Stimulated activated CD8-positive, alpha-beta memory T cell treated with anti-CD3 and anti-CD28 coated beads, Interleukin-15, amount 100 ng/mL, for 48 hours (primary cell): Measurements from ENCODE around the gene NYNRIN.
"Not testable (repeated sequence)": the region's sequence is repeated elsewhere in the genome, so short reads cannot be mapped to it uniquely, and the experiment has no call there.

Experiments
- DNase-seq, 2 donors: peaks; one replicate each; pipeline ENCODE4 v3.0.0-alpha.2; 2020; ENCODE audit warnings: low read depth in 2 of 2

The NYNRIN gene

DNA sequence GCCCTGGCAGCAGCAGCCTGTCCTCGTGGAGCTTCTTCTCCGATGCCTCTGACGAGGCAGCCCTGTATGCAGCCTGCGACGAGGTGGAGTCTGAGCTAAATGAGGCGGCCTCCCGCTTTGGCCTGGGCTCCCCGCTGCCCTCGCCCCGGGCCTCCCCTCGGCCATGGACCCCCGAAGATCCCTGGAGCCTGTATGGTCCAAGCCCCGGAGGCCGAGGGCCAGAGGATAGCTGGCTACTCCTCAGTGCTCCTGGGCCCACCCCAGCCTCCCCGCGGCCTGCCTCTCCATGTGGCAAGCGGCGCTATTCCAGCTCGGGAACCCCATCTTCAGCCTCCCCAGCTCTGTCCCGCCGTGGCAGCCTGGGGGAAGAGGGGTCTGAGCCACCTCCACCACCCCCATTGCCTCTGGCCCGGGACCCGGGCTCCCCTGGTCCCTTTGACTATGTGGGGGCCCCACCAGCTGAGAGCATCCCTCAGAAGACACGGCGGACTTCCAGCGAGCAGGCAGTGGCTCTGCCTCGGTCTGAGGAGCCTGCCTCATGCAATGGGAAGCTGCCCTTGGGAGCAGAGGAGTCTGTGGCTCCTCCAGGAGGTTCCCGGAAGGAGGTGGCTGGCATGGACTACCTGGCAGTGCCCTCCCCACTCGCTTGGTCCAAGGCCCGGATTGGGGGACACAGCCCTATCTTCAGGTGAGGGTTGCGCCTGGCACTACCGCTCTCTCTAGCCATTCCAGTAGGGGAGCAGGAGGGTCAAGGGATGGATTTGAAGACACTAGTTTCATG is 28.7 kb upstream of the NYNRIN start:
- DNase-seq: no peak

DNA sequence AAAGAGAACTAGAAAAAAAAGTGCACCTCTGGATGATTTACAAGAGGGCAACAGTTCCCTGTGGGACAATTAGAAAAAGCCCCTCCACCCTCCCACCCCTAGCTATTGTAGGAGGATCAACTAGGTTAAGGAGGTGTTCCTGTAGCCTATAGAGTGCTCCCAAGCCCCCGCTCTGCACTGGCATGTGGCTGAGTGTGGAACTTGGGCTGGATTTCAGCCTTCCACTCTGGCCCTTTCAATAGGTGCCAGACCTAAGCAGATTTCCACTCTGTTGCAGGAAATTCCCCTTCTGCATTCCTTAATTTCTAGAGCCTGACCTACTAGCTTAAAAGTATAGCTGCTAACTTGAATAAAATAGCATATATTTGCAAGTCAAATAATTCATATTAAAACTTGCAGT is 28.1 kb upstream of the NYNRIN start:
- no peak for DNase-seq

DNA sequence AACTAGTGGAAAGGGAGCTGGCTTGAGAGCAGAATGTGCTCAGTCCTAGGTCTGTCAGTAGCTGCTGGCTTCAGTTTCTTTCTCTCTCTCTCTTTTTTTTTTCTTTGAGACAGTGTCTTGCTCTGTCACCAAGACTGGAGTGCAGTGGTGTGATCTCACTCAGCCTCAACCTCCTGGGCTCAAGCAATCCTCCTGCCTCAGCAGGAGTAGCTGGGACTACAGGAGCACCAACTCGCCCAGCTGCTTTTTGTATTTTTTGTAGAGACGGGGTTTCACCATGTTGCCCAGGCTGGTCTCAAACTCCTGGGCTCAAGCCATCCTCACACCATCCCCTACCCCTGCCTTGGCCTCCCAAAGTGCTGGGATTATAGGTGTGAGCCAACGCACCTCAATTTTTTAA is 27.2 kb upstream of the NYNRIN start:
- DNase-seq: not testable (repeated sequence)

DNA sequence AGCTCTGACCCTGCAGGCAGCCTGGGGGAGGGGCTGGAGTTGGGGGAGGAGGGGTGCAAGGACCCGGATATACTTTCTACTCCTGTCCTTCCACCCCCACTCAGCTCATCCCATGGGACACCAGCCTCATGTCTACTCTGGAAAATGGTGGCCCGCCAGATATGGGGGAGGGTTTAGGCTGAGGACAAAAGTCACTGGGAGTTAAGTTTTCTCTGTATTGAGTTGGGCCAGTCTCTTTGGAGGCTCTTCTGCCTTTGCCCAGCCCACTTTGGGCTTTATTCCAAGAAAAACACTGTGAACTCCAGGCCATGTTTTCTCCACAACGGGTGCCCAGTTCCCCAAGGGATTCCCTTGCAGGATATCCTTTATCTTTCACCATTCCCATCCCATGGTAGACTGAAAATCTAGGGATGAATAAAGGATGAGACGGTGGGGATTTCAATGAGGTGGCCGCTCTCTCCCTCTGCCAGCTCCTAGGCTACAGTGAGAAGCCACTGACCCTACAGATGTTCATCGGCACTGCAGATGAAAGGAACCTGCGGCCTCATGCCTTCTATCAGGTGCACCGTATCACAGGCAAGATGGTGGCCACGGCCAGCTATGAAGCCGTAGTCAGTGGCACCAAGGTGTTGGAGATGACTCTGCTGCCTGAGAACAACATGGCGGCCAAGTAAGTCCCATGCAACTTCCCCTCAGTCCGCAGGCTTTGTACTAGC is 25.9 kb upstream of the NYNRIN start:
- DNase-seq: no peak

DNA sequence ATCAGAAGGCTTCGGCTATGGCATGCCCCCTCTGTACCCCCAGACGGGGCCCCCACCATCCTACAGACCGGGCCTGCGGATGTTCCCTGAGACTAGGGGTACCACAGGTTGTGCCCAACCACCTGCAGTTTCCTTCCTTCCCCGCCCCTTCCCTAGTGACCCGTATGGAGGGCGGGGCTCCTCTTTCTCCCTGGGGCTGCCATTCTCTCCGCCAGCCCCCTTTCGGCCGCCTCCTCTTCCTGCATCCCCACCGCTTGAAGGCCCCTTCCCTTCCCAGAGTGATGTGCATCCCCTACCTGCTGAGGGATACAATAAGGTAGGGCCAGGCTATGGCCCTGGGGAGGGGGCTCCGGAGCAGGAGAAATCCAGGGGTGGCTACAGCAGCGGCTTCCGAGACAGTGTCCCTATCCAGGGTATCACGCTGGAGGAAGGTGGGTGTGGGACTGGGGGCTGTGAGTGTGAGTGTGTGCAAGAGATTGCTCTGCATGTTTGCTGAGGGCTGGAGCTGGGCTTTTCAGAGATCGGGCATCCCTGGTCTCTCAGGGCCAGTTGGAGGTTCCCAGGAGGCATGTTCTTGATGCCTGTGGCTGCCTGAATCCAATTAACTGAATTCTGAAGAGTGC is 22.2 kb upstream of the NYNRIN start:
- no peak for DNase-seq

DNA sequence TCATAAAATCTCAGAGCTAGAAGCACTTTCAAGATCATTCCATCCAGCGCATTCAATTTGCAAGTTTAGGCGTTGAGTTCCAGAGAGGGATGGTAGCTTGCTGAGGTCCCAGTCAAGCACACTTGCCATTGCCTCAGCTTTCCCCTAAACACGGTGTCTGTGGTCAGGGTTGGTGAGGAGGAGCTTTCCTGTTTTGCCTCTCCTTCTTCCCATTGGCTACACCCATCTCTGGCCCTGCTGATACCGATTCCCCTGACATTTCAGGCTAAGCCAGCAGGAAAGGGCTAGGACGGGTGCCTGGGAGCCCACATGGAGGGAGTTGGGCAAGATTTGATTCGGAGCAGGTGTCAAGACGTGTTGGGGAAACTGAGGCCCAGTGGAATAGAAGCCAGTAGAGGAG is 21.7 kb upstream of the NYNRIN start:
- DNase-seq: no peak

DNA sequence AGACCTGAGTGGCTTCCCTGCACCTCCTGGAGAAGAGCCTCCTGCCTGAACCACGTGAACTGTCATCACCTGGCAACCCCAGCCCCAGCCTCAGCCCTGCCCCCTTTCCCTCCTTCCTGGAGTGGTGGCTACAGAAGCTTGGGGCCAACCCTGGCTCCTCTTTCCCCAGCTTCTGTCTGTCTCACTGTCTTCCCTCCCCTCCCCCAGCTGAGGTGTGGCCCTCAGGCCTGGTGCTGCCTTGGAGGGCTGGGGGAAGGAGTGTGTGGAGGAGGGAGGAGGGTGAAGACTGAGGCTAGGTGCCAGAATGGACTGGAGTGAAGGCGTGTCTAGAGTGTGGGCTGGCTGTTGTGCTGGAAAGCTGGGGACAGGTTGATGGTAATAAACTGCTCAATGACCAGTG is 21.1 kb upstream of the NYNRIN start:
- no peak for DNase-seq

DNA sequence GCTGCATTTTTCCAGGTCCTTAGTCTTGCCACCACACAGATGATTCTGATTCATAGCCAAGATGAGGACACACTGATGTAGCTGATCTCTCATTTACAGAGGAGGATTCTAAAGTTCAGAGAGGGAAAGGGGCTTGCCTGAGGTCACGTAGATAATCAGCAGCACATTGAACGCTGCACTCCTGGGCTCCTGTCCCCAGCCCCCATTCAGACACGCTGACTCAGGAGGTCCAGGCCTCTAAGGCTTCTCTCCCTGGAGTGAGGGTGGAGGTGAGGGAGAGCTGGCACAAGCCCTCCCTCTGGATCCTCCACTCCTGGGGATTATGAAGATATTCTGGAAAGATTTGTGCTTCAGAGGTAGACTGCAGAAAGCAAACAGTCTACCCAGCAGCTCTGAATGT is 20.5 kb upstream of the NYNRIN start:
- no peak for DNase-seq

DNA sequence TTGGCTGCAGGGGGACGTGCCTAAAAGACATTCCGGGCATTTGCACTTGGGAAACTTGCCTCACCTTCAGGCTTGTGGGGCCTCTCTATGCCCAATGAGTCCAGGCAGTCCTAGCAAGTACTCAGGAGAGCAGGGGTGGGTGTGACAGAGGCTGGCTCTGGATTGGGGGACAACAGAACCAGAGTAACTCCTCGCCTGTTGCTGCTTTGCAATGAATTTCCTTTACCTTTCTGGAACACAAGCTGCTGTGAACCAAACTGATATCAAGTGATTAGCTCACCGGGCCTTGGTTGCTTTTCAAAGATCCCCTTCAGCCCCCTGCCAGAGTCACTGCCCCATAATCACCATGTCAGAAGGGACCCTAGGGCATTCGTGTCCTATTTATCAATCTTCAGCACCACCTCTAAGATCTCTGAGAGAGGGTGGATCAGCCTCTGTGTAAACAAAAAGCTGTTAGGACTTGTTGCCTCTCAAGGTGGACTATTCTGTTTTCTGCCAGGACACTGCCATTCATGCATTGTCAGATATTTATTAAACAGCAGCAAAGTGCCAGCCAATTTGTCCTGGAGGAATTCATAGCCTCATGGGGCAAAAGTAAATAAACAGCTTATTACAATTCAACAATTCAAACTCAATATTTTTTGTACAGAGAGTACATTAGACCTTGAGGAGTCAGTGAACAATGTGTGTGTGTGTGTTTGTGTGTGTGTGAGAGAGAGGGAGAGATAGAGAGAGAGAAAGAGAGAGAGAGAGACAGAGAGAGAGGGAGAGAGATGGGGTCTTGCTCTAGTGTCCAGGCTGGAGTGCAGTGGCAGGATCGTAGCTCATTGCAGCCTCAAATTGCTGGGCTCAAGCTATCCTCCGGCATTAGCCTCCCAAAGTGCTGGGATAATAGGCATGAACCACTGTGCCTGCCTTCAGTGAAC is 19.6 kb upstream of the NYNRIN start:
- no peak for DNase-seq

DNA sequence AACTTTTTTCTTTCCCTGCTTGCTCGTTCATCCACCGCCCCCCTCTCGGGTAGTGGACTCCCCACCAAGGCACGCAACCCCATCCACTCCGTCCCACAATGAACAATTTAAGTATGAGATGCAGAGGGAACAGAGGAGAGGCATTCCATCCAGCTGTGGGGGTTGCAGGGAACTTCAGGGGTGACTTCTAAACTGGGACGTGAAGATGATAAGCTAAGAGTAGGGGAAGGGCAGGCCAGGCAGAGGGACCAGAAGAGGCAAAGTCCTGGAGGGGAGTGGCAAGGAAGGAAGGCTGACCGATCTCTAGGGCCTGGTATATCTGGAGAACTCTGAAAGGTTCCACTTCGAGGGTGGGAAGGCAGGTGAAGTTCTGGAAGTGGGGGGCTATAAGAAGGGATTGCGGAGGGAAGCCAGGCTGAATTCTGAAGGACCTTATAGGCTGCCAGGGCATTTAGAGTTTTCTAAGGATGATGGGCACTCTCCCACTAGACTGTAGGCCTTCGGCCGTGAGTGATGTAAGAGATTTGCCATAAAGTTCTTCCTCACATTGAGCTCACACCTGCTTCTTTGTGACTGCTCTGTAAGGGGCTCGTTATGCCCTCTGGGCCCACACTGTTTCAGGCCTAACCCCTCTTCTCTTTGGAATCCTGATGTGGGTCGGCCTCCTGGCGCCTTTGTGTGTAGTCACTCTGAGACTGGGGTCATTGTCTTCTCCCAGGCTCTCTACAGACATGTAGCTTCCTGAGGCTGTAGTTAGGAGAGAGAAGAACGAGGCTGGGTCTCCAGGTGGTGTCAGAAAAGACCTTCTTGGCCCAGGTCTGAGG is 18.7 kb upstream of the NYNRIN start:
- no peak for DNase-seq

DNA sequence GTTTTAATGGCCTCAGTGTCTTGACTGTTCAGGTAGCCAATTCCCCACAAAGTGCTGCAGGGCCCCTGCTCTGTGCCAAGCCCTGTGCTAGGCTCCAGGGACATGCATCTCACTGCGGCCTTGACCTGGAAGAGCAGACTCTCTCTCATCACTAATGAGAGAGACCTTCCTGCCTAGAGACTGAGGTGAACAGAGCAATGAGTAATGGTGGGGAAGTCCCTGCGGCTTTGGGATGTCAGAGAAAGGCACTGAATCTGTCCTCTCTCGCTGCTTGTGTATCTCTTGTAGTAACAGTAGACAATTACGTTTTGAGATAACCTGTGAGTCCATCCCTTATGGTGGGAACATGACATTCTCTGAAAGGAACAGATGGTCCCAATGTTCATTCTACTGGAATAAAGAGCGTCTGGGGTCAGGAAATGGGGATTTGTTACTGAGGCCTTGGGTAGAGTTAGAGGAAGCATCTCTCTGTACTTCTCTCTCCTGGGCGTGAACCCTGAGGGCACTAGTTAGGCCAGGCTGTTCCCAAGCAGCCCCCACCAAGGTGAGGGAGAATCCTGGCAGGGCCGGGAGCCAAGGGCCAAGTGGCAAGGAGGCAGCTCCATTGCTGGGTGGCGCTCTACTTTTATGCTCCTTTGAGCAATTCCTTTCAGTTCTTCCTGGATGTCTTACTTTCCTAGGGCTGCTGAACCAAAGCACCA is 17.3 kb upstream of the NYNRIN start:
- no peak for DNase-seq

DNA sequence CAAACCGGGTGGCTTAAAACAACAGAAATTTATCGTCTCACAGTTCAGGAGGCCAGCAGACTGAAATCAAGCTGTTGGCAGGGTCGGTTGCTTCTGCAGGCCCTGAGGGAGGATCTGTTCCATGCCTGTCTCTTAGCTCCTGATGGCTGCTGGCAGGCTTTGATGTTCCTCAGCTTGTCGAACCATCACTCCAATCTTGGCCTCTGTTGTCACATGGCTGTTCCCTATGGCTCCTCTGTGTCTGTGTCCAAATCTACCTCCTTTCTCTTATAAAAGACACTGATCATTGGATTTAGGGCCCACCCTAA is 16.8 kb upstream of the NYNRIN start:
- no peak for DNase-seq

DNA sequence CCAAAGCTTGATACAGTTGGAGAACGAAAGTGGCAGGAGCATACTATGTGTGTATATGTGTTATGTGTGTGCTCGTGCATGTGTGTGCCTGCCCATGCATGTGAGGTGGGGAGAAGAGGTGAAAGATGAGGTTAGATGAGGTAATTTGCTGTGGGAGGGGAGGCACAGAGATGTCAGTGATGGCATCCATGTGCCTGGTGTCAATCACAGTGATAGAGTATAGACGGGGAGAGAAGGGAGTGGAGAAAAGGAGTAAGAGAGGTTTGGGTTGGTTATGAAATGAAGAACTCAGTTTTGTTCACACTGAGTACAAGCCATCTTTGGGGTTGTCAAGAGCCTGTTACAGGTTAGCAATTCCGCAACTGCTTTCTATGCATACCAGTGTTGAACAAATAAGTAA is 14.6 kb upstream of the NYNRIN start:
- no peak for DNase-seq

DNA sequence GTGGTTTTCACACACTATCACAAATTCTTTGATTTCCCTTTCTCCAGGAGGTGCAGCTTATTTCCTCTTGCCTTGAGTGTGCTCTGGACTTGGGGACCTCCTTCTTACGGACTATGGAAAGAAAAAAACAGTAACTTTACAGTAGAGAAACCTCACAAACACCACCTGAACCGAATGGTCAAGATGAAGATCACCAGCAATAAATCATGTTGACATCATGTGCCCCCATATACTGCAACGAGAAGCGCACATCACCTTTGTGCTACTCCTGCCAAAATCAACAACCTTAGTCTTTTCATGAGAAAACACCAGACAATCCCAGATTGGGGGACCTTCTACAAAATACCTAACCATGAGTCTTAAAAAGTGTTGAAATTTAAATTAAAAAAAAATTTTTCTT is 13.3 kb upstream of the NYNRIN start:
- no peak for DNase-seq

DNA sequence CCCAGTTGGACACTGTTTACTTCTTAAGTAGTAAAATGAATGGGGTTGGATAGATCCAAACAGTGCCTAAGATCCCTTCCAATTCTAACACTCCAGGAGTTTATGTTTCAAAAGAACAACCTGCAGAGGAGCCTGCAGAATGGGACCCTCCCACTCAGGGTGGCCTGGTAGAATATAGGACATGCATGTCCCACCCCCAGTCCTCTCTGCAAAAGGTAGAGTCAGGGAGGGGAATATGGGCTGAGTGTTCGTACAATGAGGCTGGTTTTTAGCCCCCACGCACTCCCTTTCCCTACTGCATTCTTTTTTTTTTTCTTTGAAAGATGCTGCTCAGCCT is 11.8 kb upstream of the NYNRIN start:
- DNase-seq: no peak

DNA sequence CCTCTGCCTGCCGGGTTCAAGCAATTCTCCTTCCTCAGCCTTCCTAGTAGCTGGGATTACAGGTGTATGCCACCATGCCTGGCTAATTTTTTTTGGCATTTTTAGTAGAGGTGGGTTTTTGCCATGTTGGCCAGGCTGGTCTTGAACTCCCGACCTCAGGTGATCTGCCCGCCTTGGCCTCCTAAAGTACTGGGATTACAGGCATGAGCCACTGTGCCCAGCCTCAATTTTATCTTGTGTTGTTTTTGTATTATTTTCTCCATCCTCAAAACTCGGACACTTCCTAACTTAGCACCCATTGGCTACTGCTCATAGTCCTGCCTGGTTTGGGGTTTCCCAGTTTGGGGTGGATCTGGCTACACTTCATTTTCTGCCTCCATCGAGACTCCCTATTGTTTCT is 11.2 kb upstream of the NYNRIN start:
- DNase-seq: not testable (repeated sequence)

DNA sequence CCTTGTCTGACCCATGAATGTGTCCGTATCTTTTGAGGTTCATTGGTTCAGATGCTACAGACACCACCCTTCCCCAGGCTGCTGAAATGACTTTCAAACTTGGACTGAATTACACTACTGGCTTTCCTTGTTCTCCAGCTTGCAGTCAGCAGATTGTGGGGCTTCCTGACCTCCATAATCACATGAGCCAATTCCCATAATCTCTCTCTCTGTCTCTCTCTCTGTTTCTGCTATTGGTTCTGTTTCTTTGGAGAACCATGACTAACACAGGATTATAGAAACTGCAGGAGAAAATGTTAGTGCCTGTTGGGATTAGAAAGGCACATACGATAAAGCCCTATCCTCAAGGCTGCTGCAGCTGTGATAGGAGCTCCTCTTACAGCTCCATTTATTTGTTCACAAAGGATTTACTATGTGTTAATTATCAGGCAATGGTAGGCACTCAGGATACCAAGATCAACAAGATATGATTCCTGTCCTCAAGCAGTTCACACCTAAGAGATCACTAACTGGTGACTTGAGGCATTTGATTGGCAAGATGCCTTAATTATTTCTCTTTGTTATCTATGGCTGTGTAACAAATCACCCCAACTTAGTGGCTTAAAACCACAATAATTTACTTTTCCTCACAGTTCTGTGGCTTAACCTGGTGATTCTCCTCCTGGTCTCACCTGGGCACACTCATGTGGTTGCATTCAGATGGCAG is 10.2 kb upstream of the NYNRIN start:
- no peak for DNase-seq

DNA sequence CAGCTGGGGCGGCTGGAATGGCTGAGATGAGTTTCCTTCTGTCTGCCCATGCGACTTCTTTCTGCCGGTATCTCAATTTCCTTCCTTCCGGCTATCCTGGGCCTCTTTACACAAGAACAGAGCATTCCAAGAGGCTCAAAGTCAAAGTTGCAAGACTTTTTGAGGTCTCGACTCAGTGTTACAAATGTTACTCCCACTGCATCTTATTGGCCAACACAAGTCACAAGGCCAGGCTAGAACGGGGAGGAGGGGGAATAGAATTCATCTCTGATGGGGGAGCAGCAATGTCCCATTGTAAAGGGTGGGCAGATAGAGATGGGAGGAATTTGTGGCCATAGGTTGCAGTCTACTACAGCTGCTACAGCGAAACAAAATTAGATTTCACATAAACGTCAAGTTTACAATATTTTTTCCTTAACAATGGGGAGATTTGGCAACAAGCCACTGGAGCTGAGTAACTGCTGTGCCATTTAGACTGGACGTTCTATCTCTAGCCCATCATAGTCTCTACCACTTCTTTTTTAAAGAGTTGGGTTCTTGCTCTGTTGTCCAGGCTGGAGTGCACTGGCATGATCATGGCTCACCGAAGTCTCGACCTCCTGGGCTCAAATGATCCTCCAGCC is 9.5 kb upstream of the NYNRIN start:
- DNase-seq: no peak

DNA sequence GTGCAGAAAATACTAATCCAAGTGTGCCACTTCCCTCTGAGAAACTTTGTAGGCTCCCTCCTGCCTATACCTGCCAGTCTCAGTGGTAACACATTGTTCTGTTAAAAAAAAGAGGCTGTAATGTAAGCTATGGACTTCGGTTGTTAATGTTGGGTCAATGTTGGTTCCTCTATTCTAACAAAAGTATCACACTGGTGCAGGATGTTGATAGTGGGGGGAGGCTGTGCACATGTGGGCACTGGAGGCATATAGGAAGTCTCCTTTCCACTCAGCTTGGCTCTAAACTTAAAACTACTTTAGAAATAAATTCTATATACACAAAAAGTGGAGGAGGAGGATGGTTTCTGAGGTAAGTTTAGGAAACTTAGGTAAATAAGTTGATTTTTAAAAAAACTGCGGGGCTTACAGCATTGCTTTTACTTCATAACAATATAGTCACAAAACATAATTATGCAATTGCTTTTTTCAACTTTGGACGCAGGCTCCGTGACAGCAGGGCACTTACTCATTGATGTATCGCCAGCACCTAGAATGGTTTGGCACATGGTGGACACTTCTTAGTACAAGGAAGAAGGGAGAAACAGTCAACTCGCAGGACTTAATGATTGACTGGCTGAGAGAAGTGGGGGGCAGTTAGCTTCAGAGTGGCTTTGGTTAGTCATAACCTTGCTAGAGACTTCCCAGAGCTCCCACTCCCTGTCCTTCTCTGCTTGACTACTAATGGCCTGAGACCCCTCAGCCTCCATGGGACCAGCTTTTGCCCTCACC is 7.9 kb upstream of the NYNRIN start:
- no peak for DNase-seq
